H1 (cell line): ENCODE data around the gene GGA3. TPM values are rescaled to one million over a fixed set of nuclear protein-coding genes. Genes with fewer than 3 reads are reported as not detected.

Experiments used
- CTCF ChIA-PET: fragments of 300-600 bp; sonication (Branson Sonifier 250); formaldehyde crosslinking; loops from one replicate; lab custom pipeline; 2021; ENCODE audit not compliant: partially characterized antibody; lab: Charles Lee
- POLR2A ChIA-PET: fragments of 300-600 bp; sonication (Branson Sonifier 250); formaldehyde crosslinking; loops from one replicate; lab custom pipeline; 2021; ENCODE audit warnings: inconsistent platforms; ENCODE audit not compliant: partially characterized antibody; lab: Charles Lee
- DNase-seq, 2 experiments: peaks; one replicate each; pipeline versions ENCODE4 v3.0.0 to v3.0.0-alpha.2; 2010 to 2022; ENCODE audit warnings: low spot score in 2 of 2, low read depth in 1 of 2, mixed read lengths in 1 of 2
- FAIRE-seq: peaks from 2 replicates; lab custom pipeline; 2011; peaks lifted over from hg19 to GRCh38; lab: Jason Lieb, UNC
- H2AFZ ChIP-seq: 2 replicates; pipeline ENCODE4 v1.8.1; 2012; ENCODE audit warnings: low read length, inconsistent platforms
- H2AK5ac ChIP-seq: 2 replicates; pipeline ENCODE4 v1.6.1; 2013; ENCODE audit warnings: low read depth, low read length
- H2BK120ac ChIP-seq: replicated peaks from 2 replicates; pipeline ENCODE3; 2013; ENCODE audit warnings: low read depth, low read length, inconsistent platforms
- H2BK12ac ChIP-seq: 2 replicates; pipeline ENCODE4 v1.6.1; 2013; ENCODE audit warnings: low read depth, low read length
- H2BK15ac ChIP-seq: 2 replicates; pipeline ENCODE4 v1.6.1; 2013; ENCODE audit warnings: low read length
- H2BK20ac ChIP-seq: 2 replicates; pipeline ENCODE4 v1.6.1; 2013; ENCODE audit warnings: low read length
- H2BK5ac ChIP-seq: 2 replicates; pipeline ENCODE4 v1.6.1; 2013; ENCODE audit warnings: low read depth, low read length
- H3K14ac ChIP-seq: 2 replicates; pipeline ENCODE4 v1.6.1; 2013; ENCODE audit warnings: inconsistent platforms; ENCODE audit not compliant: insufficient read length
- H3K18ac ChIP-seq: 2 replicates; pipeline ENCODE4 v1.6.1; 2013; ENCODE audit warnings: low read length; ENCODE audit errors: extremely low read depth
- H3K23ac ChIP-seq: 2 replicates; pipeline ENCODE4 v1.6.1; 2013; ENCODE audit warnings: inconsistent platforms; ENCODE audit not compliant: insufficient read length
- H3K23me2 ChIP-seq: 2 replicates; pipeline ENCODE4 v1.6.1; 2013; ENCODE audit warnings: low read depth, low read length
- H3K27ac ChIP-seq: 2 replicates; pipeline ENCODE4 v1.6.1; 2011; ENCODE audit warnings: low read depth, low read length, inconsistent platforms
- H3K27me3 ChIP-seq, 4 experiments: replicated peaks in 1 of 4; 1 replicate in 1 of 4; 2 replicates in 3 of 4; pipeline versions ENCODE4 v1.6.1 to v1.8.1; 2011 to 2013; ENCODE audit warnings: low read length in 3 of 4, mild to moderate bottlenecking in 3 of 4, inconsistent platforms in 2 of 4, mixed read lengths in 2 of 4, moderate library complexity in 1 of 4; ENCODE audit not compliant: control insufficient read depth in 3 of 4, insufficient read depth in 3 of 4; ENCODE audit errors: extremely low read depth in 1 of 4
- H3K36me3 ChIP-seq, 4 experiments: 2 replicates each; pipeline versions ENCODE4 v1.6.1 to v1.8.1; 2011 to 2013; ENCODE audit warnings: mild to moderate bottlenecking in 4 of 4, low read length in 3 of 4, moderate library complexity in 2 of 4, control low read depth in 1 of 4, inconsistent platforms in 1 of 4; ENCODE audit not compliant: insufficient read depth in 4 of 4, control insufficient read depth in 2 of 4
- H3K4ac ChIP-seq: replicated peaks from 2 replicates; pipeline ENCODE3; 2013; ENCODE audit warnings: low read length, low read depth, mixed read lengths, inconsistent platforms; ENCODE audit not compliant: insufficient read length
- H3K4me1 ChIP-seq, 4 experiments: replicated peaks in 1 of 4; 1 replicate in 1 of 4; 2 replicates in 3 of 4; pipeline versions ENCODE4 v1.6.1 to v1.8.1; 2011 to 2013; ENCODE audit warnings: low read length in 3 of 4, inconsistent platforms in 2 of 4, mixed read lengths in 1 of 4; ENCODE audit not compliant: insufficient read depth in 4 of 4, control insufficient read depth in 3 of 4
- H3K4me2 ChIP-seq, 2 experiments: 2 replicates each; pipeline versions ENCODE4 v1.6.1 to v1.8.1; 2011 to 2013; ENCODE audit warnings: low read depth in 2 of 2, low read length in 2 of 2, control low read depth in 1 of 2, inconsistent platforms in 1 of 2, mild to moderate bottlenecking in 1 of 2; ENCODE audit not compliant: insufficient read depth in 1 of 2
- H3K4me3 ChIP-seq, 4 experiments: fragments of 200-600, 300-600 bp in 1 of 4; sonication (generic), shearing (Covaris generic), sonication (Bioruptor Twin) in 1 of 4; 2 replicates each; pipeline versions ENCODE4 v1.5.1 to v1.8.1; 2011 to 2016; ENCODE audit warnings: low read length in 4 of 4, low read depth in 3 of 4, control low read depth in 2 of 4, inconsistent platforms in 2 of 4, mild to moderate bottlenecking in 2 of 4, mixed read lengths in 1 of 4, moderate library complexity in 1 of 4; ENCODE audit not compliant: insufficient read depth in 2 of 4; ENCODE audit errors: extremely low read depth in 1 of 4
- H3K56ac ChIP-seq: replicated peaks from 2 replicates; pipeline ENCODE3; 2013; ENCODE audit warnings: low read depth, mild to moderate bottlenecking, mixed read lengths, low read length, inconsistent platforms; ENCODE audit not compliant: insufficient read length
- H3K79me1 ChIP-seq: 2 replicates; pipeline ENCODE4 v1.6.1; 2013; ENCODE audit warnings: low read depth, low read length, control low read depth
- H3K79me2 ChIP-seq, 2 experiments: 2 replicates each; pipeline versions ENCODE4 v1.6.1 to v1.8.1; 2012 to 2013; ENCODE audit warnings: low read length in 2 of 2, mild to moderate bottlenecking in 2 of 2, inconsistent platforms in 1 of 2; ENCODE audit not compliant: insufficient read depth in 2 of 2, control insufficient read depth in 1 of 2
- H3K9ac ChIP-seq, 4 experiments: replicated peaks in 1 of 4; 1 replicate in 1 of 4; 2 replicates in 3 of 4; pipeline versions ENCODE4 v1.6.1 to v1.8.1; 2011 to 2013; ENCODE audit warnings: low read depth in 3 of 4, low read length in 3 of 4, control low read depth in 2 of 4, mild to moderate bottlenecking in 2 of 4, moderate library complexity in 2 of 4, inconsistent platforms in 1 of 4; ENCODE audit errors: extremely low read depth in 1 of 4
- H3K9me3 ChIP-seq, 2 experiments: 2 replicates each; pipeline versions ENCODE4 v1.6.1 to v1.8.1; 2012 to 2013; ENCODE audit warnings: mild to moderate bottlenecking in 2 of 2, moderate library complexity in 2 of 2, control low read depth in 1 of 2, inconsistent platforms in 1 of 2, low read depth in 1 of 2, low read length in 1 of 2, mixed read lengths in 1 of 2; ENCODE audit not compliant: insufficient read depth in 2 of 2
- H4K20me1 ChIP-seq, 2 experiments: replicated peaks in 1 of 2; 2 replicates each; pipeline versions ENCODE3 to v1.8.1; 2011 to 2013; ENCODE audit warnings: inconsistent platforms in 2 of 2, low read length in 2 of 2, mild to moderate bottlenecking in 1 of 2; ENCODE audit not compliant: insufficient read depth in 2 of 2, control insufficient read depth in 1 of 2
- H4K5ac ChIP-seq: 2 replicates; pipeline ENCODE4 v1.6.1; 2013; ENCODE audit warnings: low read length, low read depth, mixed read lengths, inconsistent platforms; ENCODE audit not compliant: insufficient read length
- H4K8ac ChIP-seq: 2 replicates; pipeline ENCODE4 v1.8.0; 2013; ENCODE audit warnings: mild to moderate bottlenecking, moderate library complexity, low read length, inconsistent platforms; ENCODE audit not compliant: insufficient read depth; ENCODE audit errors: extremely low read depth
- H4K91ac ChIP-seq: replicated peaks from 2 replicates; pipeline ENCODE3; 2013; ENCODE audit warnings: low read length, mixed read lengths, inconsistent platforms; ENCODE audit not compliant: insufficient read length
- EP300 ChIP-seq, 2 experiments: IDR thresholded peaks; 1 replicate in 1 of 2; 2 replicates in 1 of 2; pipeline ENCODE4 v1.6.1; 2011 to 2012; ENCODE audit warnings: low read depth in 2 of 2, low read length in 2 of 2, mild to moderate bottlenecking in 2 of 2, borderline replicate concordance in 1 of 2, inconsistent platforms in 1 of 2, moderate library complexity in 1 of 2
- FOSL1 ChIP-seq: IDR thresholded peaks from 2 replicates; pipeline ENCODE4 v1.6.1; 2011; ENCODE audit warnings: mild to moderate bottlenecking, low read depth, low read length, moderate library complexity; ENCODE audit not compliant: insufficient read depth
- JUND ChIP-seq: IDR thresholded peaks from 2 replicates; pipeline ENCODE4 v1.6.1; 2011; ENCODE audit warnings: mild to moderate bottlenecking, improper control_type of control experiment, low read length
- KDM4A ChIP-seq: IDR thresholded peaks from one replicate; pipeline ENCODE4 v1.7.1; 2012; ENCODE audit warnings: low read depth, mild to moderate bottlenecking, moderate library complexity, low read length, inconsistent platforms; ENCODE audit not compliant: severe bottlenecking
- KDM5A ChIP-seq: fragments of 200-600 bp; IDR thresholded peaks from 2 replicates; pipeline ENCODE4 v1.7.1; 2012; ENCODE audit warnings: mild to moderate bottlenecking, low read length, inconsistent platforms, mixed read lengths
- RAD21 ChIP-seq, 2 experiments: IDR thresholded peaks in 1 of 2; conservative IDR thresholded peaks in 1 of 2; 2 replicates each; pipeline ENCODE4 v1.6.1; 2011; ENCODE audit warnings: low read depth in 2 of 2, low read length in 2 of 2, improper control_type of control experiment in 1 of 2, inconsistent platforms in 1 of 2, mild to moderate bottlenecking in 1 of 2, moderate library complexity in 1 of 2
- SIX5 ChIP-seq: IDR thresholded peaks from 2 replicates; pipeline ENCODE4 v1.6.1; 2011; ENCODE audit warnings: mild to moderate bottlenecking, low read depth, low read length
- SP4 ChIP-seq: IDR thresholded peaks from 2 replicates; pipeline ENCODE4 v1.6.1; 2012; ENCODE audit warnings: low read length, inconsistent platforms
- SUZ12 ChIP-seq: fragments of 200-600 bp; sonication (generic); IDR thresholded peaks from 2 replicates; pipeline ENCODE4 v1.6.1; 2012; ENCODE audit warnings: mild to moderate bottlenecking, inconsistent platforms, low read length, moderate library complexity, mixed read lengths
- TCF12 ChIP-seq: IDR thresholded peaks from 2 replicates; pipeline ENCODE4 v1.6.1; 2011; ENCODE audit warnings: low read depth, mild to moderate bottlenecking, low read length
- WGBS, 2 experiments: shearing (Covaris generic) in 1 of 2; methylation state at CpG; one replicate each; pipeline versions ENCODE4 v1.1.6 to v1.1.7; 2013 to 2015; ENCODE audit warnings: low lambda C conversion rate in 2 of 2, mixed read lengths in 2 of 2, inconsistent platforms in 1 of 2, low coverage in 1 of 2, missing lambda C conversion rate in 1 of 2; ENCODE audit not compliant: insufficient replicate concordance in 2 of 2, insufficient coverage in 1 of 2, insufficient read length in 1 of 2; ENCODE audit errors: extremely low coverage in 1 of 2, missing lambda C conversion rate in 1 of 2; 5-methylcytosine and 5-hydroxymethylcytosine counted together
- polyA plus RNA-seq, 7 experiments: library from polyadenylated mRNA; depleted of rRNA in 3 of 7; stranded (reverse) in 5 of 7; unstranded in 2 of 7; fragments of >200 nt in 5 of 7; fragments of 200-250 nt in 2 of 7; gene quantifications; 1 replicate in 5 of 7; 2 replicates in 1 of 7; 4 replicates in 1 of 7; pipeline versions ENCODE4 v1.2.1 to v1.2.3, GENCODE V29; 2011 to 2013; ENCODE audit warnings: missing spikeins in 2 of 7, mixed read lengths in 2 of 7
- total RNA-seq: library from RNA; stranded (reverse); fragmentation: NEBNext Ultra II Directional; extraction: Animal tissue kit (Norgen Biotek cat#: 25700); gene quantifications from 2 replicates; pipeline ENCODE4 v1.2.1, GENCODE V29; 2021
- TF ChIP-seq, protein P1 (sequence below): IDR thresholded peaks from 2 replicates; pipeline ENCODE4 v1.6.1; 2012; ENCODE audit warnings: inconsistent platforms

The GGA3 gene
- total and polyA plus RNA-seq, 2 of the 8 experiments (the other 6 are each of a cell fraction or from before 2014, with no cell fraction given), result 40.6 to 60.0 TPM

GRCh38 chr17:75252039-75252816 lies 9.2 kb downstream of the GGA3 start:
- POLR2A ChIA-PET, result interaction anchor here (1.7 to 5.0 kb wide), 3 partner anchors 9 to 19 kb away, joined by 4 to 49 read pairs (median 4); partner anchors contain the start of genes GGA3, MIF4GD and MRPS7
- no peak for DNase-seq
- peaks cover 0 to 36% of the 10 kb centered on the region in 2 experiments; a peak in 2 of 4 replicates for H3K79me2 ChIP-seq
- no peak overlapping the region for H3K4me2 ChIP-seq
- H3K4me1 ChIP-seq, result peaks cover 0 to 7% (median under 1%) of the 10 kb centered on the region in 4 experiments; a peak in 3 of 7 replicates
- H4K8ac ChIP-seq, result no peak overlapping the region
- no peak overlapping the region for H3K4ac ChIP-seq
- CTCF ChIA-PET, result interaction anchor here (6.4 to 16.5 kb wide), 2 partner anchors 13 to 16 kb away, joined by 88 to 369 read pairs; partner anchors contain the start of genes GGA3, MIF4GD and MRPS7
- H3K79me1 ChIP-seq, result peaks cover 8% of the 10 kb centered on the region
- no peak for FAIRE-seq
- H2AFZ ChIP-seq, result no peak overlapping the region
- no peak overlapping the region for H3K4me3 ChIP-seq
- no peak overlapping the region for H3K56ac ChIP-seq
- H3K18ac ChIP-seq, result no peak overlapping the region
- no peaks in the 10 kb centered on the region for H3K9me3 ChIP-seq
- peaks cover 6 to 8% of the 10 kb centered on the region in 2 experiments for H4K20me1 ChIP-seq
- no peak overlapping the region for H3K27ac ChIP-seq
- no peaks in the 10 kb centered on the region for H3K23me2 ChIP-seq
- H3K23ac ChIP-seq, result no peak overlapping the region
- no peak overlapping the region for H4K5ac ChIP-seq
- no peak overlapping the region for H4K91ac ChIP-seq
- no peak overlapping the region for H2BK15ac ChIP-seq
- no peak overlapping the region for H3K9ac ChIP-seq
- H3K27me3 ChIP-seq, result no peaks in the 10 kb centered on the region
- H2BK20ac ChIP-seq, result no peak overlapping the region
- no peak overlapping the region for H2BK120ac ChIP-seq
- no peak overlapping the region for H3K14ac ChIP-seq
- H2BK5ac ChIP-seq, result no peak overlapping the region
- no peak overlapping the region for H2AK5ac ChIP-seq
- H3K36me3 ChIP-seq, result no peaks in the 10 kb centered on the region
- 92% methylated on average over 8 of the region's 8 CpGs; no CpG with 5 or more reads in 1 of the 2 experiments for WGBS, 2 experiments
- H2BK12ac ChIP-seq, result no peak overlapping the region
- no peak for TF ChIP-seq KDM5A
- no peak for TF ChIP-seq JUND
- no peak for TF ChIP-seq RAD21 (IDR thresholded peaks at IDR 0.05 in 1 of 2, conservative IDR thresholded peaks at IDR 0.05 in 1 of 2; ENCODE audit: low read depth in 2 of 2, low read length in 2 of 2)
- no peak for TF ChIP-seq EP300 (IDR thresholded peaks at IDR 0.05; ENCODE audit: borderline replicate concordance in 1 of 2, low read depth in 2 of 2, low read length in 2 of 2)
- TF ChIP-seq SUZ12, result no peak
- TF ChIP-seq SIX5, result no peak
- no peak for TF ChIP-seq SP4
- TF ChIP-seq, protein P1, sequence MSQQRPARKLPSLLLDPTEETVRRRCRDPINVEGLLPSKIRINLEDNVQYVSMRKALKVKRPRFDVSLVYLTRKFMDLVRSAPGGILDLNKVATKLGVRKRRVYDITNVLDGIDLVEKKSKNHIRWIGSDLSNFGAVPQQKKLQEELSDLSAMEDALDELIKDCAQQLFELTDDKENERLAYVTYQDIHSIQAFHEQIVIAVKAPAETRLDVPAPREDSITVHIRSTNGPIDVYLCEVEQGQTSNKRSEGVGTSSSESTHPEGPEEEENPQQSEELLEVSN, result no peak
- TF ChIP-seq TCF12, result no peak
- TF ChIP-seq KDM4A, result no peak
- no peak for TF ChIP-seq FOSL1
